NOMO-1 treated with DMSO at 0.1 percent for 48 hours (cell line): ENCODE data around the gene UCMA.
"Not testable (repeated sequence)": the region's sequence is repeated elsewhere in the genome, so short reads cannot be mapped to it uniquely, and the experiment has no call there.

Experiments used
- DNase-seq: peaks from one replicate; lab custom pipeline; 2025; ENCODE audit not compliant: unreplicated experiment; lab: John Stamatoyannopoulos, UW

UCMA gene, protein sequence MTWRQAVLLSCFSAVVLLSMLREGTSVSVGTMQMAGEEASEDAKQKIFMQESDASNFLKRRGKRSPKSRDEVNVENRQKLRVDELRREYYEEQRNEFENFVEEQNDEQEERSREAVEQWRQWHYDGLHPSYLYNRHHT

DNA sequence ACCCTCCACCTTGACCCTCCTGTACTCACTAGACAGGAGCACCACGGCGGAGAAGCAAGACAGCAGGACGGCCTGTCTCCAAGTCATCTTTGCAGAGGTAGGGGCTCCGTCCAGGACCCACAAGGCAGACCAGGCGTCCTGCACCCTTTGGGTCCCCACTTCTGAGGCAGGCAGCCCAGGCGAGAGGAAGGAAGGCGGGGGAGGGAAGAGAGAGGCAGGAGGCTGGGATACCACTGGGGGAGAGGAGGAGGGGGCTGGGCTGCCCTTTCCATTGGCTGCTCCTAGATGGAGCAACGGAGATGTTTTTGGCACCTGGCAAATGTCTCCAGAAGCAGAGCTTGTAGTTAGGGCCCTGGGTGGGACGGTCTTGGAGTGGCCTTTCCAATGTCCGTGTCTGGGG, at the start of gene UCMA:
Gene UCMA, minus strand, starts transcription at position 203 of the 400 bp plus-strand sequence. Its CDS starts 116 bp downstream, at position 87.
- DNase-seq = no peak

DNA sequence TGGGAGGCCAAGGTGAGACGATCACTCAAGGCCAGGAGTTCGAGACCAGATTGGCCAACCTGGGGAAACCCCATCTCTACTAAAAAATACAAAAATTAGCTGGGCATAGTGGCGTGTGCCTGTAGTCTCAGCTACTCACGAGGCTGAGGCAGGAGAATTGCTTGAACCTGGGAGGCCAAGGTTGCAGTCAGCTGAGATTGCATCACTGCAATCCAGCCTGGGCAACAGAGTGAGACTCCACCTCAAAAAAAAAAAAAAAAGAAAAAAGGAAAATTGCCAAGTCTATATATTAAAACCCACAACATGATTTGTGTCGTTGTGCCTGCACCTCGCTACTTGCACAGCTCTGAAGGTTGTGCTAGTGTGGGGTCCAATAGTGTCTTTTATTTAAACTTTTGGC, 48.2 kb upstream of the UCMA start:
- not testable (repeated sequence) for DNase-seq

DNA sequence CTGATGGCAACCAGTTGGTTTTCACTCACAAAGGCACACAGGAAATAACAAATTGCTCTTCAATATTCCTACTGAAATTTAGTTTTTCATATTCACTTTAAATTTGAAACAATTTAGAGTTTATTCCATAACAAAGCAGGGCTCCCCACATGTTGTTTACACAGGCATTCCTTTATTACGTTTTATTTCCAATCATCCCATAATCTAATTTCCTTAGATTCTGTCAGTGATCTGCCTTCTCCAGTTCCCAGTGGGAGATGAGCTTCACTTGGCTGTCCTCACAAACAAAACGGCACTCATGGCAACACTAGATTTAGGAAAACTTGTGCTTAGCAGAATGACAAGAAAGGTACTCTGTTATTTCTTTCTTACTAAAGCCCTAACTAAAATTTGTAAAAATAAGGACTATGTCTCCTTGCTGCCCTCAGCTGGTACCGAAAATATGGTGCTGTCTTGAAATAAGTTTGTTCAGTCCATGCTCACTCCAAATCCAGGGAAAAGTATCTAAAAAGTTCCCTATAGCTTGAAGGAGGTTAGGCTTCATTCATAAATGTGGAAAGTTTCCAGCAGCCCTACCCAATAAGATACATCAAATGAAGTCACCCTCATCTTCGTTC, 42.7 kb upstream of the UCMA start:
- DNase-seq = no peak

DNA sequence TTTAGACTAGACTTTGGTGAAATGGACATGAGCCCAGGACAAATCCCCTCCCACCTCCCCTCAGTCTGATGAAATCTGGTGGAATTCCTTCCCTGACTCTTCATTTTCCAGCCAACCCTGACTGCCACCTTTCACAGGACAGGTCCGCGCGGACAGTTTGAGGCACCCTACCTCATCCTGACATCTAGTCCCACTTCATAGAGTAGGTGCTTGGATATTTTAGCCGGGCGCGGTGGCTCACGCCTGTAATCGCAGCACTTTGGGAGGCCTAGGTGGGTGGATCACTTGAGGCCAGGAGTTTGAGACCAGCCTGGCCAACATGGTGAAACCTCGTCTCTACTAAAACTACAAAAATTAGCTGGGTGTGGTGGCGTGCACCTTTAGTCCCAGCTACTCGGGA, 42.0 kb upstream of the UCMA start:
- DNase-seq = not testable (repeated sequence)

DNA sequence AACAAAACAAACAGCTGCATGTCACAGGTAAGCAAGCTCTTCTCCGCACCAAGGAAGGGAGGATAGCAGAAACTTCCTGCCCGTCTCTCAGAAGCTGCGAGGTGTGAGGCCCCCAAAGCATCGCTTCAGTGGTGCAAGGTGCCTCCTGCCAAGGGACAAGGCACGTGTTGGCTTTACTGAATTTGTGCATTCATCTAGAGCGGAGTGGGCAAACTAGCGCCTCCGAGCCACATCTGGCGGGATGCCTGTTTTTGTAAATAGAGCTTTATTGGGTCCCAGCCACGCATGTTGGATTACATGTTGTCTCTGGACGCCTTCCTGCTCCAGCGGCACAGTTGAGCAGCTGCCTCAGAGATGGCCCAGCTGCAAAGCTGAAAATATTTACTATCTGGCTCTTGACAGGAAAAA, 38.0 kb upstream of the UCMA start:
- DNase-seq = no peak

DNA sequence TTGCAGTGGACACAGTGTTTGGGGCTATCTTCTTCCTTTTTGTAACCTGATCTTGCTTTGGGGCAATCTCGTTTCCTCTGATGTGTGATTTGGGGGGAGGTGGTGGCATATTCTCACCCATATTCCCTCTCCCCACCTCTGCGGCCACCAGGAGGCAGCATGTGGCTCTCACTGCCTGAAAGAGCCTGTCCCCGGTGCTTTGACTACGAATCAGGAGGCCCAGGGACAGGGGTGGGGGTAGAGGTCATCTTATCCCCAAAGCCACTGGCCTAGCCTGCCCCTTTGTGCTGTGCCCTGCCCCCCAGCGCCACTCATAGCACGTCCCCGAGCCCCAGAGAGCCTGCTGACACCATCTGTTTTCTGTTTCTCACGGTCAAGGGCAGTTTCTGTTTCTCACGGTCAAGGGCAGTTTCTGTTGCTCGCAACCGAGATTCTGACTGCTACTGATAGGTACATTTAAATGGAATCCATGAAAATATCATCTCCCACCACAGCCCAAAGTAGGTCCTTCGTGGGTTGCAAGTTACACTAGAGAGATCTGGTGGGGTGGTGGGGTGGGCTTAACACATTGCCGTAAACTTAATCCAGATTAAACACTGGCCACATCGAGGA, 37.5 kb upstream of the UCMA start:
- DNase-seq = no peak

DNA sequence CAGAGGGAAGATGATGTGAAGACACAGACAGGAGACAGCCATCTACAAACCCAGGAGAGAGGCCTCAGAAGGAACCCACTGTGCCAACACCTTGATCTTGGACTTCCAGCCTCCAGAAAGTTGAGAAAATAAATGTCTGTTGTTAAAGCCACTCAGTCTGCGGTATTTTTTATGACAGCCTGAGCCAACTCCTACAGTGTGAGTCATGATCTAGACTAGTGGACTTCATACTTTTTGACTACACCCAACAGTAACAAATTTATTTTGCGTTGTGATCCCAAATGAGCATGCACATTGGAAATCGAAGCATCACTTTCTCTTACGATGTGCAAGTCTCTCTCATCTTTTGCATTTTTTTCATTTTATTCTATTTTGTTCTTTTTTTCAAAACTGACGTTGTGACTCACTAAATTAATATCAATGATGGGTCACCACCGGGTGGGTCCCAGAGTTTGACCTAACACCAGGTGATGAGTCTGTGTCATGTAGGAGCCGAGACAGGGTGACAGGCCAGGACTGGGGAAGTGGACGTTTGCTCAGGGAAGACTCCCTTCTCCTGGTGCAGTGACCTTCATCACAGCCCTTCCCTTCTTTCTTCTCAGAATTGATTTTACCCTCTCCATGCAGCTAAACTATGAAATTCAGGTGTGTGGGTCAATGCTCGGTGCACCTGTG, 36.8 kb upstream of the UCMA start:
- peak; percentile 52 for DNase-seq

DNA sequence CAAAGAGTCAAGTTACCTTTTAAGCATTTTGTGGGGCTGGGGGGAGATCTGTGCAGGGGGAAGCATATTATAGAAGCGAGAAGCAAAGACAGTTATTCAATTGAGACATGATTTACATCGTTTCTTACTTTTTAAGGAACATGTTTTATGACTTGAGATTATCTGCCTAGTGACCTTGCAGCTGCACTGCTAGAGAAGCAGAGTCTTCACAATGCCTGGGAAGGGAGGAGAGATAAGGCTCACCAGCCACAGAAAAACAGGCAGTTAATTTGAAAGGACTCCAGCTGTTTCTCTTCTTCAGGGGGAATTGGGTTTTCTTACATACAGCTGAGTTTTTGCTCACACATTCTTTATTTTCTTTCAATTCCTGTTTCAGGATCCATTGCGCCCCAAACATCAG, 34.7 kb upstream of the UCMA start:
- peak; percentile 25 for DNase-seq

DNA sequence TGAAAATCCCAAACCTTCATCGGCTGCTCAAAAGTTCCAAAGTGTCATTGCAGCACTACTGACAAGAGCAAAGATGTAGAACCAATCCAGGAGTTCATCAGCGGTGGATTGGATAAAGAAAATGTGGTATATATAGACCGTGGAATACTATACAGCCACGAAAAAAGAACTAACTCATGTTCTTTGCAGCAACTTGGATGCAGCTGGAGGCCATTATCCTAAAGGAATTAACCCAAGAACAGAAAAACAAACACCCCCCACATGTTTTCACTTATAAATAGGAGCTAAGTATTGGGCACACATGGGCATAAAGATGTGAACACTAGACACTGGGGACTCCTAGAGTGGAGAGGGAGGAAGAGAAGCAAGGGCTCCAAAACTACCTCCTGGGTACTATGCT, 34.1 kb upstream of the UCMA start:
- DNase-seq = no peak

DNA sequence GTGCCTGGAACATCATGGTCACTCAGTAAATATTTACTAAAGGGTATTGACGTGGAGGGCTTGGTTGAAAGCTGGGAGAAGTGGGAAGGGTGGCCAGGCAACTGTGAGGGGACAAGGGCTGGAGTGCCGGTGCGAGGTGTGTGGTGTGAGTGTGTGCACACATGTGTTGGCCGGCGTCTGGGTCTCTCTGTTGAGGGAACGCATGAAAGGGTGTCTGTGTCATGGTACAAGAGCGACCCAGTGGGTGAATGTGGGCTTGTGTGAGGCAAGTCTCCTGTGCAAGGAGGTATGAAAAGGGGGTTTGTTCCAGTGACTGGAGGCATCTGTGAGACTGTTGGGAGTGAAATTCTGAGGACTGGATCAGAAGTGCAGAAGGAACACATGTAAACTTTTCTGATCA, 29.4 kb upstream of the UCMA start:
- no peak for DNase-seq

DNA sequence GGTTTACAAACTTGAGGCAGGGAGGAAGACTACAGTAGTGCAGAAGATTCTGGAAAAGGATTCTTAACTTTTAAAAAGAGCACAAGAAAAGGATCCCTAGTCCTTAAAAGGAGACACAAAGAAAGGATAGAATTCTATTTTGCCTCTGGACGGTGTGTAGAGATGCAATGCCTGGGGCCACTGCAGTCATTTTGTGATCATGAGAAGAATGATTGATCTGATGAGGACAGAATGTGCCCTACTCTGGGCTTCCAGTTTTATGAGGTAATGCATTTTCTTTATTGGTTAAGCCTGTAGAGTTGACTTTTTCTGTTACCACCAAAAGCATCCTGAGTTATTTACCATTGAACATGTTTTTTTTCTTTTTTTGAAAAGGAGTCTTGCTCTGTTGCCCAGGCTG, 28.3 kb upstream of the UCMA start:
- no peak for DNase-seq

DNA sequence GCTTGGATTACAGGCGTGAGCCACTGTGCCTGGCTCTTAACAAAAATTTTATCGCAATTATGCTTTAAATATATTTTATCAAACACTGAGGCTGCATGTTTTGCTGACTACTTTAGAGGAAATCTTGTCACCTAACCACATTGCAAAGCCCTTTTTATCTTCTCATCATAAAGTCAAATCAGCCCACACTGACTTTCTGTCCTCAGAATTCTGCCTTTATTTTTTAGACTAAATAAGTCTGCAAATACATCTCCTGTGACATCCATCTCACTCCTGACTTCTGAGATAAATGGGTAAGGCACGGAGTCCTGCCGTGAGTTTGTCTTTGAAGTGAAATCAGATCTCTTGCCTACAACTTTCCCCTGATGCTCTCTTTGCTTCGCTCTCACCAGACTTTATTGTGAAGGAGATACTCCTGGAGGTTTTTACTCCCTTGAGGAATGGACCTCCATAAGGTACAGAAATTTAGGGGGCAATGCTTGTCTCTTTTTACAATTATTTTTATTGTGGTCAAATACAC, 23.5 kb upstream of the UCMA start:
- DNase-seq = no peak

DNA sequence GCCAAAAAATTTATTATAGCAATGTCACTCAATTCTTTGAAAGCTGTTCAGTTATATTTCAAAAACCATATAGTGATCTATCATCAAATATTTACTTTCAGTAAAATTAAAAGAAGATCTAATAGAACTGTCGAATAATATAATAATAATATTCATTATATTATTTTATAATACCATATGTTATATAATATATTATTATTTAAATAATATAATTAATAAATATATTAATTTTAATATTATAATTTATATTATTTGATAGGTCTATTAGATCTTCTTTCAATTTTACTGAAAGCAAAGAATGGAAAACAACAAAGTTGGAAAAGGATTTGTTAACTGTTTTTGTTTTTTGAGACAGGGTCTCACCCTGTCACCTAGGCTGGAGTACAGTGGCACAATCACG, 22.5 kb upstream of the UCMA start:
- DNase-seq = no peak

DNA sequence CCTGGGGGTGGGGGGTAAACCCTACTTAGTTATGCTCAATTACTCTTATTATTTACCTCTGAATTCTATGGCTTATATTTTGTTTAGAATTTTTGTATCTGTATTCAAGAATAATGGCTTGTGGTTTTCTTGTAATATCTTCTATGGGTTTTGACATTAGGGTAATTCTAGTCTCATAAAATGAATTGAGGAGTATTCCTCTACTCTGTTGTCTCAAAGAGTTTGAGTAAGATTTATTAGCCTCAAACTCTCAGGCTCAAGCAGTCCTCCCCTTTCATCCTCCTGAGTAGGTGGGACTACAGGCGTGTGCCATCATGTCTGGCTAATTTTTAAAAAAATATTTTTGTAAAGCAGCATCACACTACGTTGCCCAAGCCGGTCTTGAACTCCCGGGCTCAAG, 19.6 kb upstream of the UCMA start:
- DNase-seq = no peak

DNA sequence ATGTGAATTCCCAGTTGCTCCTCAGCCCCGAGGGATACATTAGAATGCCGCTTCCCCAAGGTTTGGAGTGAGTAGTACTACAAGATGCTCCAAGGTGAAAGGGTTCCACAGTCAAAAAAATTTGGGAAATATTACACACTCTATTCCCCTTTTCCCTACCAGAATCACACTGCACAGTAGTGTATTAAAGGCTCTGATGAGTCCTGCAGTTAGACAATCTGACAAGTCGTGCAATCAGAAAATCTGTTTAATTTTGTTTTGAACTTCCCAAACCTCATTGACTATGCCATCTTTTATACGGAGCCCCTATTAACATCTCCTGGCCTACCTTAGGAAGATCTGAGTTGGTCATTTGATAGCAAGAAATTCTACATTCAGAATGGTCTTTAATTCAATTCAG, 13.6 kb upstream of the UCMA start:
- DNase-seq = no peak

DNA sequence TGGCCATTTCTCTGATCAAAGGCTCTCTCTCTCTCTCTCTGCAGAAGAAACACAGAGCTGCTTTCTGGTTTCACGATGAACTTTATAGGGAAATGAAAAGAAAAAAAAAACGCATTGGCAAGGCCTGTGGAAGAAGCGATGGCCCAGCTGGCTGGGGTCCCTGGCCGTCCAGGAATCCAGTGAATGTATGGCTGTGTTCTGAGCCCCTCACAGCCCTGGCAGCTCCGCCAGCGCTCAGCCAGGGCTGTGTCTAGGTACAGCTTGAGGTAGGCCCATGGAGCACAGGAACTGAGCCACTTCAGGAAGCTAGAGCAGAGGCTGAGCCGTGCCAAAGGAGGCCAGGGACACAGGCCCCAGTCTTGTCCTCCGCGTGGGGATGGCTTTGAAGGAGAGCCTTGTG, 13.1 kb upstream of the UCMA start:
- DNase-seq = no peak

DNA sequence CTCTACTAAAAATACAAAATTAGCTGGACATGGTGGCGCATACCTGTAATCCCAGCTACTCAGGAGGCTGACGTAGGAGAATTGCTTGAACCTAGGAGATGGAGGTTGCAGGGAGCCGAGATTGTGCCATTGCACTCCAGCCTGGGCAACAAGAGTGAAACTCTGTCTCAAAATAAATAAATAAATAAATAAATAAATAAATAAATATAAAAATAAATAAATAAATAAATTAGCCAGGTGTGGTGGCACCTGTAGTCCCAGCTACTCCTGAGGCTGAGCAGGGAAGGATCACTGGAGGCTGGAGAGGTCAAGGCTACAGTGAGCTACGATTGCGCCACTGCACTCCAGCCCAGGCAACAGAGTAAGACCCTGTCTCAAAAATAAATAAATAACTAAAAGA, 8.1 kb upstream of the UCMA start:
- DNase-seq = not testable (repeated sequence)

DNA sequence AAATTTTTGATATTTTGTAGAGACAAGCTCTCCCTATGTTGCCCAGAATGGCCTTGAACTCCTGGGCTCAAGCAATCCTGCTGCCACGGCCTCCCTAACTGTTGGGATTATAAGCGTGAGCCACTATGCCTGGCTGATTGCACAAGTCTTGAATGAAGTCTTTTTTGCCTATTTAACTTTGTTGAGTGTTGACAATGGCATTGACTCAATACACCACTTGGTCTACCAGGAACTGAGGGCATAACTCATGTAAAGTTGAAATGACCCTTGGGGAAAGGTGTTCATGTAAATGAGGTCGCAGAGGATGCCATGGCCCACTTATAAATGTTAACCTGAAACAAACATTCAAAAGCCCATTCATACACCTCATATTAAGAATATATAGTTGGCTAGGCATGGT, 7.4 kb upstream of the UCMA start:
- no peak for DNase-seq

DNA sequence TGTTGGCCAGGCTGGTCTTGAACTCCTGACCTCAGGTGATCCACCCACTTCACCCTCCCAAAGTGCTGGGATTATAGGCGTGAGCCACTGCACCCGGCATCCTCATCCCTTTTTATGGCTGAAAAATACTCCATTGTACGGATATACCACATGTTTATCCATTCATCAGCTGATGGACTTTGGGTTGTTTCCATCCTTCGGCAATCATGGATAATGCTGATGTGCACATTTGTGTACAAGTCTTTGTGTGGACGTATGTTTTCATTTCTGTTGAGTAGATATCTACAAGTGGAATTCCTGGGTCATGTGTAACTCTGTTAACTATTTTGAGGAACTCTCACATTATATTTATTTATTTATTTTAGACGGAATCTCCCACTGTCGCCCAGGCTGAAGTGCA, 5.7 kb upstream of the UCMA start:
- DNase-seq = no peak

DNA sequence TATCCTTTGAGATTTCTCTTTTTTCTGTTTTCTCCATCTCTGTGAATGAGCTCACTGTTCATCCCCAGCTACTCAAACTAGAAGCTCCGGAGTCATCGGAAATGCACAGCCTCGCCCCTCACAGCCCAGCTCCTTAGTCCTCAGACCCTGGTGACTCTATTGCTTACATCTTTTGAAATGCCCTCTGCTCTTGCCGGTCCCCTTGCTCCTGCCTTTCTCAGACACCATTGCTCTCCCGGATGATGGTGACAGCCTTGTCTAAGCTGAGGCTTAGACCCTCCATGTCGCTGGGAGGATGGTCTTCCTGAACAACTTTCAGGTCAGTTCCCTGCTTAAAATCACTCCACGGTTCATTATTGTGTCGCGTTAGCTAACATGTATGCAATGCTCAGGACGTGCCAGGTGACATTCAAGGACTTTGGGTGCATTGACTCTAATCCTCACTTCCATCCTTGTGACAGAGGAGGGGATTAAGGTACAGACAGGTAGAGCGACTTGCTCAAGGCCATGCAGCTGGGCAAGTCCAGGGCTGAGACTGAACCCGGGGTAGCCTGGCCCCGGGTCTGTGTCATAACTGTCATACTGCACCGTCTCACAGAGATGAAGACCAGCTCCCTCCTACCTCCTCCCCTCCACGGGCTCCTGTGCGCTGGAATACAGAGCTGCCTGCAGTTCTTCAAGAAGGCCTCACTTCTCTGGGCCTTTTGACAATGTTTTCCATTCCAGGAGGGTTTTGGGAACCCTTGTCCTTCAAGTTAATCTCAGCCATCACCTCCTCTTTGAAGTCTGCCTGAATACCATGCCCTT, 4.3 kb upstream of the UCMA start:
- no peak for DNase-seq

DNA sequence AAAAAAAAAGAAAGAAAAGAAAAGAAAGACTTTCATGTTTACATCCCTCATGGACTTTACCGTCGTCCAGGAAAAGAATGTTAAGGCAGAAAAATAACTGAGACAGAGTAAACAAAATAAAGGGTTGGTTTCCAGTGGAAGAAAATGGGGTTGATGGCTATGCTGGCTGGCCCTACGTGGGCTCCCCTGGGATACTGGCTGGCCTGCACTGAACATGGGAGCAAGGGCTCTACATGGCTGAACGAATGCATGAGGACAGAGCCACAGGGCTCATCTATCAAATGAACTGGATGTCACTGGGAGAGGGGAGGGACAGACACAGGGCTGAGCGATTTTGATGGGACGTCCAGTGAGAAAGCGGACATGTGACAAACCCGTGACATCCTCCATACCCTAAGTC, 2.5 kb upstream of the UCMA start:
- DNase-seq = no peak
